Dedifferentiated amniotic fluid mesenchymal stem cell (primary cell): ENCODE results near the gene NTN1.
"Not testable (repeated sequence)": the region's sequence is repeated elsewhere in the genome, so short reads cannot be mapped to it uniquely, and the experiment has no call there.

Experiments
- DNase-seq: peaks from one replicate; pipeline ENCODE4 v3.0.0-alpha.2; 2016; ENCODE audit errors: extremely low spot score

NTN1 gene

GRCh38 chr17:9086577-9086976 lies 65.3 kb downstream of the NTN1 start:
- DNase-seq: no peak

DNA sequence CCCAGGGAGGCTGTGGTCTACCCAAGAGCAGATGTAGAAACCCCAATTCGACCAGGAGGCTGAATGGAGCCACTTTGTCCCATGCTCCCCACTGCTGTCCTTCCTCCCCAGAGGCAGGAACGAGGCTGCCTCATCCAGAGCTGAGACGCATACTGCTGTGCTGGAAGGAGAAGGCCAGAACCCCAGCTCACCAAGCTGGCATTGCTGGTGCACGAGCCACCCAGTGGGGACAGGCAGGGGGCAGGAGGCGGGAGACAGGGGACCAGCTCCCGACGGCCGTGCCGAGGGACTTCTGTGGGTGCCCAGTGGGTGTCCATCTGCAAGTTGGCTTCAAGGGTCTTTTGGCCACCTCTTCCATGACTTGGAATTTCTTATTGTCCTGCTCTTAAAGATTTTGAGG lies 66.6 kb downstream of the NTN1 start:
- no peak for DNase-seq

- no peak for DNase-seq
These were observed 69.4 kb downstream of the NTN1 start for GRCh38 chr17:9090641-9091096.

- DNase-seq: no peak
These were observed 72.9 kb downstream of the NTN1 start for GRCh38 chr17:9094193-9094592.

- DNase-seq: no peak
These were observed 74.1 kb downstream of the NTN1 start for GRCh38 chr17:9095390-9095789.

- no peak for DNase-seq
These were observed 77.0 kb downstream of the NTN1 start for GRCh38 chr17:9098242-9098825.

DNA sequence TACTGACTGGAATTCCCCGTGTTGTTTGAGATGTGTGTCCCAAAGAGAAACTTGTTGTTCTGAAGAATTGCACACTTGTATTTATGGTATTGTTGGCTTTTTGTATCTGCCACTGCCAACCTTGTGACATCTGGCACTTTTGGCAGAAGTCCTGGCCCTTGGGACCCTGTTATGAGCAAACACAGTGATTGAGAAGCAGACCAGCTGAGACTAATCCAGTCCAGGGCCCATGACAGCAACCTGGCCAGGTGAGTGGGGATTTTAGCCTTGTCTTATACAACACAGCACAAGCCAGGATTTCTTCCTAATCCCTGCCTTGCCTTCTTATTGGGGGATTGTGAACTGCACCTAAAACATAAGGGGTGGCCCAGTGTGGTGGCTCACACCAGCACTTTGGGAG lies 80.0 kb downstream of the NTN1 start:
- no peak for DNase-seq

- DNase-seq: not testable (repeated sequence)
These were observed 81.9 kb downstream of the NTN1 start for GRCh38 chr17:9103193-9103592.

- no peak for DNase-seq
These were observed 83.2 kb downstream of the NTN1 start for GRCh38 chr17:9104370-9105041.

DNA sequence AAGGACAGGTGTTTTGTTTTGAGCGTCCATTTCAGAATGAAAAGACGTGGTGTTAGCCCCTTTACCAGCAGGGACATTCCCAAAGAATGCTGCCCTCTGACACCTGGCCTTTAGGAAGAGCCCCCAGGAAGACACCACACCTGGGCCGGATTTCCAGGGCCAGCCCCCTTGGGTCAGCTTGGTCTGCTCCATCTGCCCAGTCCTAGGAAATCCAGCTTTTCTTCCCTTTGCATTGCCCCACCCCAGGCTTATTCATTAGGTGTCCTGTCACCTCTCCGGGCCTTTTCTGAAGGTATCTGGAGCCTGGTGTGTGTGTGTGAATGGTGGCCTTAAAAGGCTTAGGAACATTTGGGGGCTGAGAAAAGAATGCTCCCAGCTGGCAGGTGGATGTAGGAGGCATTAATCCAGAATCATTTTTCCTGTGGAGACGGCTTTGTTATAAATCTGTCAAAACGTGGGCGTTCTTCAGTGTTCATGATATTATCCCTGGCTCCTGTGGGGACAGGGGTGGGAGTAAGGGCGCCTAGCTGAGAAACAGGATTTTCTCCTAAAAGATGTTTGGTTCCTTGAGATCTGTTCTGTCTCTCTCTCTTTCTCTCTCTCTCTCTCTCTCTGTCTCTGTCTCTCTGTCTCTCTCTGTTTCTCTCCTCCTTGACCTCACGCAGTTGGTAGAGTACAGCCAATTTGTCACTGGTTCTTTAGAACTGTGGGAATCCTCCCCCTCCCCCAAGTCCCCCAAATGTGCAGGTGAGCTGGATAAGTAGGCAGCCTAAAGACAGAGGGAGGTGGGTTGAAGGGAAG lies 84.0 kb downstream of the NTN1 start:
- DNase-seq: no peak

GRCh38 chr17:9106278-9106677 lies 85.0 kb downstream of the NTN1 start:
- not testable (repeated sequence) for DNase-seq

DNA sequence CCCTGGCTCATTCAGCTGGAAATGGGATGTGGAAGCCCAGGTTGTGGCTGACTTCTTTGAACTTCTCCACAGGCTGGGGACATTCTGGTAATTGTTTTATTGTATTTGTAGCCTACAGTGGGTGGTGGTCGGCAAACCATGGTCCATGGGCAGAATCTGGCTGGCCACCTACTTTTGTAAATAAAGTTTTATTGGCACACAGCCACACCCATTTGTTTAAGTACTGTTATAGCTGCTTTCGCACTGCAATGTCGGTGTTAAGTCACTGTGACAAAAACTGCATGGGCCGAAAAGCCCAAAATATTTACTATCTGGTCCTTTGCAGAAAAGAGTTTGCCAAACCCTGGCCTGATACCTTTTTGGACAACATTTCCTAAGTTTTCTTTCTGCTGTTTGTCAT lies 86.2 kb downstream of the NTN1 start:
- DNase-seq: no peak

DNA sequence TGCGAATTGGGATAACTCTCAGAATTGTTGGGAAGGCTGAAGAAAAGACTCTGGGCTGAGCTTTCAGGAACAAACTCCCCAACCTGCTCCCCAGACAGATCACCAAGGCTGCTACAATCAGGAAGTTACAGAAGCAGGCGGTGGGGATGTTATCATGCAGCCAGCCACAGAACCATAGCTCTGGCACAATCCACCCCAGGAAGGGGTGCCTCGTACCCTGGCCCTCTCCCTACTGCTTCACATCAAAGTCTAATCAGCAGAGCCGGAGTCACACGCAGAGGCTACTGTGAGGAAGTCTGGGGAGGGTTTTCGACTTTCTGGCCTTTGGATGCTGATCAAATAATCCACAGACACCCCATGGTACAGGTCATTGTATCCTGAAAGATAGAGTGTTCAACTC lies 86.8 kb downstream of the NTN1 start:
- no peak for DNase-seq

DNA sequence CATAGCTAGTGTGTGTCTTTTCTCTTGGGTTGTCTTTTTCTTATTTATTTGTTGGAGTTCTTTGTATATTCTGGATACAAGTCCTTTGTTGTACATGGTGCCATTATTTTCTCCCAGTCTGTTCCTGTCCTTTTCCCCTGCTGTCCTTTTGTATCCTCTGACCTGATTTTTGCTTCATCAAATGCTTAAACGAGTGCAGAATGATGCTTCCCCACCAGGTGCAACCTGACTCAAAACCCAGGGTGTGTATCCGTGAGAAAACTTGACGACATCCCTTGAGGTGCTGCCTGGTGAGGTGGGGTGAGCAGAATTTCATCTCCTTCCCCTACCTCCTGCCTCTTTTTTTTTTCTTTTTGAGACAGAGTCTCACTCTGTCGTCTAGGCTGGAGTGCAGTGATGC lies 88.6 kb downstream of the NTN1 start:
- DNase-seq: no peak

DNA sequence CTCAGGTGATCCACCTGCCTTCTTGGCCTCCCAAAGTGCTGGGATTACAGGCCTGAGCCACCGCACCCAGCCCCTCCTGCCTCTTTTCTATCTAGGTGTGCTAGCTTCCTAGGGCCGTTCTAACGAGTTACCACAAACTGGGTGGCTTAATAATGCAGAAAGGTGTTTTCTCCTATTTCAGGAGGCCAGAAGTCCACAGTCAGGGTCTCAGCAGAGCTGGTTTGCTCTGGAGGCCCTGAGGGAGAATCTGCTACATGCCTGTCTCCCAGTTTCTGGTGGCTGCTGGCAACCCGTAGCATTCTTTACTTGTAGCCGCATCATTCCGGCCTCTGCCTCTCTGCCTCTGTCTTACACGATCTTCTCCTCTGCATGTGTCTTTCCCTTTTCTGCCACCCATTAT lies 89.2 kb downstream of the NTN1 start:
- no peak for DNase-seq

- peak; percentile 15 for DNase-seq
These were observed 94.2 kb downstream of the NTN1 start for GRCh38 chr17:9115214-9116191.

GRCh38 chr17:9116311-9116835 lies 95.1 kb downstream of the NTN1 start:
- no peak for DNase-seq

GRCh38 chr17:9116861-9117568 lies 95.7 kb downstream of the NTN1 start:
- DNase-seq: no peak

DNA sequence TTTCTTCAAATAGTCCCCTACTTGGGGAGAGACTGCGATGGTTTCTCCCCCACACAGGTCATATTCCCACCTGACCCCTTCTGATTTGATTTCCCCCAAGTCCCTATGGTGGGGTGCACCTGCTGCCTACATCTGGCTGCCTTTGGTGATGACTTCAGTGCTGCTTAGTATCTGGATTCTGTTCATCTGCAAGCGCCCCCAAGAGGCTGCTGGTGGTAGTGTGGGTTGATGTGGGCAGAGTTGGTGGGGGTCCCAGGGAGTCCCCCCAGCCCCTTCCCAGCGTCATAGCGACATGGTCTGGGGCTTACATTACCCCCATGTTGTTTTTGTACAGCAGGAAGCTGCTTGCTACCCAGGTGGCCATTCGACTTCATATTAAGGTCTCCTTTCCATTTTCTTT lies 99.2 kb downstream of the NTN1 start:
- DNase-seq: no peak

GRCh38 chr17:9121186-9121820 lies 100.0 kb downstream of the NTN1 start:
- DNase-seq: no peak
